Liver (tissue), 9 donors: ENCODE results near the gene CCBE1. TPM values are rescaled to one million over a fixed set of nuclear protein-coding genes. Genes with fewer than 3 reads are reported as not detected.

Experiments
- DNase-seq: peaks from one replicate; pipeline ENCODE4 v3.0.0-alpha.2; 2017; ENCODE audit warnings: low spot score
- H3K27ac ChIP-seq, 2 donors: one replicate each; pipeline ENCODE4 v1.7.0; 2013; ENCODE audit warnings: inconsistent platforms in 2 of 2, low read length in 2 of 2, control low read depth in 1 of 2, low read depth in 1 of 2, mild to moderate bottlenecking in 1 of 2
- H3K27me3 ChIP-seq, 4 donors: one replicate each; pipeline versions ENCODE4 v1.6.1 to v1.7.0; 2013; ENCODE audit warnings: low read length in 3 of 4, inconsistent platforms in 1 of 4, mild to moderate bottlenecking in 1 of 4, moderate library complexity in 1 of 4; ENCODE audit not compliant: control insufficient read depth in 4 of 4, insufficient read depth in 4 of 4
- H3K36me3 ChIP-seq, 4 donors: one replicate each; pipeline versions ENCODE4 v1.6.1 to v1.7.0; 2013; ENCODE audit warnings: low read length in 3 of 4, mild to moderate bottlenecking in 3 of 4, low read depth in 1 of 4, moderate library complexity in 1 of 4; ENCODE audit not compliant: control insufficient read depth in 4 of 4, insufficient read depth in 3 of 4
- H3K4me1 ChIP-seq, 4 donors: one replicate each; pipeline versions ENCODE4 v1.6.1 to v1.7.0; 2013; ENCODE audit warnings: low read length in 3 of 4, mild to moderate bottlenecking in 3 of 4, moderate library complexity in 1 of 4; ENCODE audit not compliant: control insufficient read depth in 4 of 4, insufficient read depth in 4 of 4
- H3K4me3 ChIP-seq, 3 donors: one replicate each; pipeline versions ENCODE4 v1.6.1 to v1.7.0; 2013; ENCODE audit warnings: low read length in 3 of 3, control low read depth in 1 of 3, low read depth in 1 of 3, mild to moderate bottlenecking in 1 of 3
- H3K9ac ChIP-seq, 2 donors: one replicate each; pipeline ENCODE4 v1.7.0; 2013; ENCODE audit warnings: low read length in 2 of 2, mild to moderate bottlenecking in 2 of 2, moderate library complexity in 2 of 2, control low read depth in 1 of 2, low read depth in 1 of 2
- H3K9me3 ChIP-seq, 4 donors: one replicate each; pipeline versions ENCODE4 v1.6.1 to v1.7.0; 2013; ENCODE audit warnings: low read length in 3 of 4; ENCODE audit not compliant: control insufficient read depth in 4 of 4
- EGR1 ChIP-seq, 2 donors: IDR thresholded peaks; 2 replicates each; pipeline ENCODE4 v1.6.1; 2016 to 2018; ENCODE audit warnings: antibody characterized with exemption in 2 of 2, low read depth in 2 of 2
- FOXA1 ChIP-seq: IDR thresholded peaks from 2 replicates; pipeline ENCODE4 v1.6.1; 2016; ENCODE audit warnings: antibody characterized with exemption
- FOXA2 ChIP-seq: IDR thresholded peaks from 2 replicates; pipeline ENCODE4 v1.6.1; 2016; ENCODE audit warnings: antibody characterized with exemption
- GABPA ChIP-seq, 2 donors: IDR thresholded peaks in 1 of 2; conservative IDR thresholded peaks in 1 of 2; 2 replicates each; pipeline ENCODE4 v1.6.1; 2016; ENCODE audit warnings: antibody characterized with exemption in 2 of 2, mild to moderate bottlenecking in 1 of 2, moderate library complexity in 1 of 2
- HNF4A ChIP-seq, 2 donors: conservative IDR thresholded peaks; 2 replicates each; pipeline ENCODE4 v1.6.1; 2016; ENCODE audit warnings: antibody characterized with exemption in 2 of 2, mild to moderate bottlenecking in 2 of 2
- HNF4G ChIP-seq: IDR thresholded peaks from 2 replicates; pipeline ENCODE4 v1.6.1; 2016; ENCODE audit warnings: antibody characterized with exemption
- JUND ChIP-seq, 2 donors: IDR thresholded peaks; 2 replicates each; pipeline ENCODE4 v1.6.1; 2016; ENCODE audit warnings: antibody characterized with exemption in 2 of 2
- NR2F2 ChIP-seq: IDR thresholded peaks from 2 replicates; pipeline ENCODE4 v1.6.1; 2016; ENCODE audit warnings: antibody characterized with exemption
- RAD21 ChIP-seq, 2 donors: IDR thresholded peaks; 2 replicates each; pipeline ENCODE4 v1.6.1; 2016; ENCODE audit warnings: antibody characterized with exemption in 2 of 2, mild to moderate bottlenecking in 2 of 2
- RXRA ChIP-seq, 2 donors: IDR thresholded peaks; 2 replicates each; pipeline ENCODE4 v1.6.1; 2017 to 2018; ENCODE audit warnings: antibody characterized with exemption in 2 of 2, mild to moderate bottlenecking in 1 of 2
- SP1 ChIP-seq: IDR thresholded peaks from 2 replicates; pipeline ENCODE4 v1.6.1; 2018; ENCODE audit warnings: antibody characterized with exemption, mild to moderate bottlenecking
- TAF1 ChIP-seq: conservative IDR thresholded peaks from 2 replicates; pipeline ENCODE4 v1.6.1; 2016; ENCODE audit warnings: antibody characterized with exemption, mild to moderate bottlenecking
- YY1 ChIP-seq: IDR thresholded peaks from 2 replicates; pipeline ENCODE4 v1.6.1; 2016; ENCODE audit warnings: antibody characterized with exemption, mild to moderate bottlenecking
- WGBS: extraction: QIAGEN DNeasy Blood & Tissue Kit; methylation state at CpG from one replicate; pipeline ENCODE4 v1.1.7; 2013; 5-methylcytosine and 5-hydroxymethylcytosine counted together
- polyA plus RNA-seq, 2 donors: library from polyadenylated mRNA; stranded (reverse) in 1 of 2; unstranded in 1 of 2; fragments of 200-250 nt in 1 of 2; fragments of >200 nt in 1 of 2; fragmentation: Nextera tagmentation in 1 of 2; extraction: Ambion mirVana in 1 of 2; gene quantifications; one replicate each; pipeline versions ENCODE4 v1.2.1 to v1.2.3, GENCODE V29; 2013 to 2015
- total RNA-seq, 2 donors: library from RNA; depleted of rRNA; stranded (reverse); fragments of >200 nt; gene quantifications; one replicate each; pipeline ENCODE4 v1.2.3, GENCODE V29; 2014
- TF ChIP-seq, protein P1 (sequence below): fragments of 150-350 bp; IDR thresholded peaks from 2 replicates; pipeline ENCODE4 v1.5.1; 2017; ENCODE audit warnings: improper control_type of control experiment, low read depth, low read length; ENCODE audit not compliant: missing input control
- TF ChIP-seq, protein P2 (sequence below): IDR thresholded peaks from 2 replicates; pipeline ENCODE4 v1.6.1; 2016; ENCODE audit warnings: antibody characterized with exemption
- TF ChIP-seq, protein P3 (sequence below): IDR thresholded peaks from 2 replicates; pipeline ENCODE4 v1.6.1; 2016; ENCODE audit warnings: antibody characterized with exemption
- TF ChIP-seq, protein P4 (sequence below): IDR thresholded peaks from 2 replicates; pipeline ENCODE4 v1.6.1; 2016; ENCODE audit warnings: antibody characterized with exemption
- TF ChIP-seq, protein P5 (sequence below): IDR thresholded peaks from 2 replicates; pipeline ENCODE4 v1.6.1; 2016; ENCODE audit warnings: antibody characterized with exemption, mild to moderate bottlenecking
- donor health status: healthy.
- donor health status: healthy.
- donor health status: healthy.
- donor health status: healthy.
- donor health status: healthy.

Gene CCBE1
- total and polyA plus RNA-seq, 4 donors: 1.8 to 2.6 (median 2.2) TPM

DNA sequence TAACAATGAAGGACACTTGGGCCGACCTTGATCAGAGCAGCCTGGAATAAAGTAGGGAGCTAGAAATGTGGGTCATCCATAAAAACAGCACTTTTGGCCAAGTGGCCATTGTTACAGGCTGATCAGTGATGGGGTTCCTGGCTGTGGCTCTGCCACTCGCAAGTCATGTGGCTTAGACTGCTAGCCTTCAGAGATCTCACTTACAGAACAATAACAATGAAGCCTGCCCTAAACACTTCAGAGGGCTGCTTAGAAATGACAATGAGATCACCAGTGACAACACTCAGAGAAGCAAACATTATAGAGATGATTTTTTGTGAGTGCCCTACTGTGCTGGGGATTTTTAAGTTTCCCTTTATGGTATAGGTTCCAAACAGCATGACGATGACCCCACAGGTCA, 230.2 kb downstream of the CCBE1 start:
- H3K36me3 ChIP-seq: no peaks in the 10 kb centered on the region
- peaks cover 0 to 2% (median 0%) of the 10 kb centered on the region in 4 donors for H3K27me3 ChIP-seq
- WGBS: 89% methylated on average over 3 of the region's 3 CpGs
- no peak overlapping the region for H3K9ac ChIP-seq
- no peaks in the 10 kb centered on the region for H3K9me3 ChIP-seq
- no peaks in the 10 kb centered on the region for H3K4me1 ChIP-seq
- no peak for DNase-seq
- no peak for TF ChIP-seq FOXA2
- no peak for TF ChIP-seq YY1
- no peak for TF ChIP-seq TAF1
- no peak overlapping the region for H3K27ac ChIP-seq
- H3K4me3 ChIP-seq: no peak overlapping the region

DNA sequence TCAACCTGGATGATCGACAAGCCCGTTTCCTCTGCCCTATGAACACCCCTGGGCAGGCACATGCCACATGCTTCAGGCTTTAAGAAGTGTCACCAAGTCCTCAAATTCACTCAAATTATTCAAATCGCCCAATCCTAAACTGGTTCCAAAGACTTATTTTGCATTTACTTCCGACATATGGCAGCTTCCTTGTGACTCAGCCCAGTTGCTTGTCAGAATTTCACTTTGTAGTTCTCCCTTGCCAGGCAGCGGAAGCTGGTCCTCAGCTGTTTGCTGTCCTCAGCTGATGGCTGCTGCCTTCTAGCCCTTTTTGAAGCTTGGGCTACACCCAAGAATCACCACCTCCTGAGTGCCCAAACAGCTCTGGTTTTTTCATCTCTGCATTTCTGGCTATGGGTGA, 232.7 kb downstream of the CCBE1 start:
- no peak overlapping the region for H3K9ac ChIP-seq
- H3K36me3 ChIP-seq: no peaks in the 10 kb centered on the region
- WGBS: 79% methylated on average over 5 of the region's 5 CpGs
- peaks cover 3 to 8% (median 6%) of the 10 kb centered on the region in 4 donors for H3K4me1 ChIP-seq
- no peak overlapping the region for H3K27ac ChIP-seq
- H3K27me3 ChIP-seq: no peaks in the 10 kb centered on the region
- H3K4me3 ChIP-seq: no peak overlapping the region
- no peaks in the 10 kb centered on the region for H3K9me3 ChIP-seq
- no peak for DNase-seq
- TF ChIP-seq, protein P1, sequence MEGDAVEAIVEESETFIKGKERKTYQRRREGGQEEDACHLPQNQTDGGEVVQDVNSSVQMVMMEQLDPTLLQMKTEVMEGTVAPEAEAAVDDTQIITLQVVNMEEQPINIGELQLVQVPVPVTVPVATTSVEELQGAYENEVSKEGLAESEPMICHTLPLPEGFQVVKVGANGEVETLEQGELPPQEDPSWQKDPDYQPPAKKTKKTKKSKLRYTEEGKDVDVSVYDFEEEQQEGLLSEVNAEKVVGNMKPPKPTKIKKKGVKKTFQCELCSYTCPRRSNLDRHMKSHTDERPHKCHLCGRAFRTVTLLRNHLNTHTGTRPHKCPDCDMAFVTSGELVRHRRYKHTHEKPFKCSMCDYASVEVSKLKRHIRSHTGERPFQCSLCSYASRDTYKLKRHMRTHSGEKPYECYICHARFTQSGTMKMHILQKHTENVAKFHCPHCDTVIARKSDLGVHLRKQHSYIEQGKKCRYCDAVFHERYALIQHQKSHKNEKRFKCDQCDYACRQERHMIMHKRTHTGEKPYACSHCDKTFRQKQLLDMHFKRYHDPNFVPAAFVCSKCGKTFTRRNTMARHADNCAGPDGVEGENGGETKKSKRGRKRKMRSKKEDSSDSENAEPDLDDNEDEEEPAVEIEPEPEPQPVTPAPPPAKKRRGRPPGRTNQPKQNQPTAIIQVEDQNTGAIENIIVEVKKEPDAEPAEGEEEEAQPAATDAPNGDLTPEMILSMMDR: no peak
- TF ChIP-seq FOXA1 (no peak), GABPA (IDR thresholded peaks at IDR 0.05 in 1 of 2, conservative IDR thresholded peaks at IDR 0.05 in 1 of 2) (no peak), HNF4G (no peak), JUND (IDR thresholded peaks at IDR 0.05) (no peak), EGR1 (IDR thresholded peaks at IDR 0.05; ENCODE audit: low read depth in 2 of 2) (no peak), HNF4A (conservative IDR thresholded peaks at IDR 0.05) (no peak), RXRA (IDR thresholded peaks at IDR 0.05) (no peak), SP1 (no peak), TAF1 (no peak), NR2F2 (no peak), RAD21 (IDR thresholded peaks at IDR 0.05) (no peak)
- TF ChIP-seq, protein P2, sequence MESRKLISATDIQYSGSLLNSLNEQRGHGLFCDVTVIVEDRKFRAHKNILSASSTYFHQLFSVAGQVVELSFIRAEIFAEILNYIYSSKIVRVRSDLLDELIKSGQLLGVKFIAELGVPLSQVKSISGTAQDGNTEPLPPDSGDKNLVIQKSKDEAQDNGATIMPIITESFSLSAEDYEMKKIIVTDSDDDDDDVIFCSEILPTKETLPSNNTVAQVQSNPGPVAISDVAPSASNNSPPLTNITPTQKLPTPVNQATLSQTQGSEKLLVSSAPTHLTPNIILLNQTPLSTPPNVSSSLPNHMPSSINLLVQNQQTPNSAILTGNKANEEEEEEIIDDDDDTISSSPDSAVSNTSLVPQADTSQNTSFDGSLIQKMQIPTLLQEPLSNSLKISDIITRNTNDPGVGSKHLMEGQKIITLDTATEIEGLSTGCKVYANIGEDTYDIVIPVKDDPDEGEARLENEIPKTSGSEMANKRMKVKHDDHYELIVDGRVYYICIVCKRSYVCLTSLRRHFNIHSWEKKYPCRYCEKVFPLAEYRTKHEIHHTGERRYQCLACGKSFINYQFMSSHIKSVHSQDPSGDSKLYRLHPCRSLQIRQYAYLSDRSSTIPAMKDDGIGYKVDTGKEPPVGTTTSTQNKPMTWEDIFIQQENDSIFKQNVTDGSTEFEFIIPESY: no peak
- TF ChIP-seq, protein P3, sequence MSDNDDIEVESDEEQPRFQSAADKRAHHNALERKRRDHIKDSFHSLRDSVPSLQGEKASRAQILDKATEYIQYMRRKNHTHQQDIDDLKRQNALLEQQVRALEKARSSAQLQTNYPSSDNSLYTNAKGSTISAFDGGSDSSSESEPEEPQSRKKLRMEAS: no peak
- TF ChIP-seq, protein P4, sequence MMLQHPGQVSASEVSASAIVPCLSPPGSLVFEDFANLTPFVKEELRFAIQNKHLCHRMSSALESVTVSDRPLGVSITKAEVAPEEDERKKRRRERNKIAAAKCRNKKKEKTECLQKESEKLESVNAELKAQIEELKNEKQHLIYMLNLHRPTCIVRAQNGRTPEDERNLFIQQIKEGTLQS: no peak
- TF ChIP-seq, protein P5, sequence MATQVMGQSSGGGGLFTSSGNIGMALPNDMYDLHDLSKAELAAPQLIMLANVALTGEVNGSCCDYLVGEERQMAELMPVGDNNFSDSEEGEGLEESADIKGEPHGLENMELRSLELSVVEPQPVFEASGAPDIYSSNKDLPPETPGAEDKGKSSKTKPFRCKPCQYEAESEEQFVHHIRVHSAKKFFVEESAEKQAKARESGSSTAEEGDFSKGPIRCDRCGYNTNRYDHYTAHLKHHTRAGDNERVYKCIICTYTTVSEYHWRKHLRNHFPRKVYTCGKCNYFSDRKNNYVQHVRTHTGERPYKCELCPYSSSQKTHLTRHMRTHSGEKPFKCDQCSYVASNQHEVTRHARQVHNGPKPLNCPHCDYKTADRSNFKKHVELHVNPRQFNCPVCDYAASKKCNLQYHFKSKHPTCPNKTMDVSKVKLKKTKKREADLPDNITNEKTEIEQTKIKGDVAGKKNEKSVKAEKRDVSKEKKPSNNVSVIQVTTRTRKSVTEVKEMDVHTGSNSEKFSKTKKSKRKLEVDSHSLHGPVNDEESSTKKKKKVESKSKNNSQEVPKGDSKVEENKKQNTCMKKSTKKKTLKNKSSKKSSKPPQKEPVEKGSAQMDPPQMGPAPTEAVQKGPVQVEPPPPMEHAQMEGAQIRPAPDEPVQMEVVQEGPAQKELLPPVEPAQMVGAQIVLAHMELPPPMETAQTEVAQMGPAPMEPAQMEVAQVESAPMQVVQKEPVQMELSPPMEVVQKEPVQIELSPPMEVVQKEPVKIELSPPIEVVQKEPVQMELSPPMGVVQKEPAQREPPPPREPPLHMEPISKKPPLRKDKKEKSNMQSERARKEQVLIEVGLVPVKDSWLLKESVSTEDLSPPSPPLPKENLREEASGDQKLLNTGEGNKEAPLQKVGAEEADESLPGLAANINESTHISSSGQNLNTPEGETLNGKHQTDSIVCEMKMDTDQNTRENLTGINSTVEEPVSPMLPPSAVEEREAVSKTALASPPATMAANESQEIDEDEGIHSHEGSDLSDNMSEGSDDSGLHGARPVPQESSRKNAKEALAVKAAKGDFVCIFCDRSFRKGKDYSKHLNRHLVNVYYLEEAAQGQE: no peak
